RPMI8226 (cell line): ENCODE data around the gene FSTL4.

Experiments
- DNase-seq: peaks from one replicate; pipeline ENCODE4 v3.0.0-alpha.2; 2015

Gene FSTL4

DNA sequence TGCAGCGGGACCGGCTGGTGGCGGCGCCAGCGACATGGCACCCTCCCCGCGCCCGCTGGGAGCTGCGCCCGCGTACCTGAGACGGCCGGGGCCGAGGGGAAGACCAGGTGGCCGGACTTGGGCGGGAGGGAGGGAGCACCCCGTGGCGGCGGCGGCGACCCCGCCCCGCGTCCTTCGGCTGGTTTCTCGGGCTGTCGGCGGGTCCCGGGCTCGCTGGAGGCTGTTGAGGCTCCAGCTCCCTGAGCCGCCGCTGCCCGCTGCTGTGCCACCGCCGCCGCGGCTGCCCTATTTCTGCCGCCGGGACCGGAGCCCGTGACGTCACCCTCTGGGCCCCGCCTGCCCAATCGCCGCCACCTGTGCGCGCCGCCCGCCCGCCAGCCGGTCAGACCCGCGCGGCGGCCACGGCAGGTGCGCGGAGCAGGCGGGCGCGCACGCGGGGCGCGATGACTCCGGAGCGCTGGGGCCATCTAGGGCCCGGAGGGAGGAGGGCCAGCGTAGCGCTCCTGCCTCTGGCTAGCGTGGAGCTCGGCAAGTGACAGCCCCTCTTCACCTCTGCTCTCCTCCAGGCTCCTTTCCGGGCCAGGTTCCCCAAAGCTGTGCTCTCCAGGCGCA, at the start of gene FSTL4:
Gene FSTL4 (minus strand): TSS at position 293 of the 612 bp plus-strand sequence.
- peak; percentile 82 for DNase-seq

DNA sequence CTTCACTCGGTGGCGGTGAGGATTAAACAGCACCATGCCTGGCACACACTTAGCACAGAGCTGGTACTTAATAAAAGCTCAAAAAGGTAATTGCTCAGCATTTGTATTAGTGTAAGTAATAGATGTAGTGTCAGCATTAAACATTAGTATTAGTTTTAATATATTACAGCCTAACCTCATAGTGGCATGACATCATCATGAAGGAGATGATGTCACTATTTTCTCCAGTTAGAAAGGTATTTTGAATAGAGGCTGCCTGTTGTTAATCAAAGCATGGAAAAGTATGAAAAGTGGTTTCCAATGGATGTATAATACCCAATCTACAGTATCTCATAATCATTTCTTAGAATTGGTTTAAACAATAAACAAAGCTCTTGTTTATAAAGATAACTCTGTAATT, 49.0 kb upstream of the FSTL4 start:
- DNase-seq = no peak

DNA sequence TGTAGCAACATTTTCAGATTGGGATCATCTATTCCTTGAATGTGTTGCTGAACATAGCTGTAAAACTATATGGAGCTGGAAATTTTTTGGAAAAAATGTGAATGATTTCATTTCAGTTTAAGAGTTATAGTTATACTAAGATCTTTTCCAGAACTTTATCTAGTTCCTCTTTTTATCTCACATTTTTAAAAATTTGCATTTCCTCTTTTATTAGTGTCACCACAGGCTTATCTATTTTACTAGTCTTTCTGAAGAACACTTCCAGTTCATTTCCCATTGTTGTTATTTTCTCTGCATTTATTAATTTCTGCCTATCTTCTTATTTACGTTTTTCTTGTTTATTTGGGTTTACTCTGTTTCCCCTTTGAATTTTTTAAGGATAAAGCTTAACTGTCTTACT, 46.0 kb upstream of the FSTL4 start:
- no peak for DNase-seq

DNA sequence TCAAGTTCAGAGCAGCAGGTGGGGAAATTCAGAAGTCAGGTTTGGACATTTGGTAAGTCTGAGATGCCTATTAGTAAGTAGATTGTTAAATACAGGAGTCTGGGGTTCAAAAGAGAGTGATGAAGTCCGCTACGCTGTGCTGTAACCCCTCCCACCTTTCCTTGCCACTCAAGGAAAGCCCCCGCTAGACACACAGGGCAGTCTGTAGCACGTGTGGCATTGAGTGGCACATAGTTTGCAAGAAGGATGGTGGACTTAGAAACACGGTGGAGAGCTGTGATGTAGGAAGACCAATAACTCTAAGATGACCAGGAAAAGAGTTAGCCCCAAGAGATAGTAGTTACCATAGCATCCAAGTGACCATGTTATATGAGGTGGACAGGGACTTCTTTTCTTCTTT, 44.7 kb upstream of the FSTL4 start:
- DNase-seq = no peak

GRCh38 chr5:133655966-133656365, 43.6 kb upstream of the FSTL4 start:
- no peak for DNase-seq

- no peak for DNase-seq
These were observed 41.4 kb upstream of the FSTL4 start for GRCh38 chr5:133653760-133654049.

DNA sequence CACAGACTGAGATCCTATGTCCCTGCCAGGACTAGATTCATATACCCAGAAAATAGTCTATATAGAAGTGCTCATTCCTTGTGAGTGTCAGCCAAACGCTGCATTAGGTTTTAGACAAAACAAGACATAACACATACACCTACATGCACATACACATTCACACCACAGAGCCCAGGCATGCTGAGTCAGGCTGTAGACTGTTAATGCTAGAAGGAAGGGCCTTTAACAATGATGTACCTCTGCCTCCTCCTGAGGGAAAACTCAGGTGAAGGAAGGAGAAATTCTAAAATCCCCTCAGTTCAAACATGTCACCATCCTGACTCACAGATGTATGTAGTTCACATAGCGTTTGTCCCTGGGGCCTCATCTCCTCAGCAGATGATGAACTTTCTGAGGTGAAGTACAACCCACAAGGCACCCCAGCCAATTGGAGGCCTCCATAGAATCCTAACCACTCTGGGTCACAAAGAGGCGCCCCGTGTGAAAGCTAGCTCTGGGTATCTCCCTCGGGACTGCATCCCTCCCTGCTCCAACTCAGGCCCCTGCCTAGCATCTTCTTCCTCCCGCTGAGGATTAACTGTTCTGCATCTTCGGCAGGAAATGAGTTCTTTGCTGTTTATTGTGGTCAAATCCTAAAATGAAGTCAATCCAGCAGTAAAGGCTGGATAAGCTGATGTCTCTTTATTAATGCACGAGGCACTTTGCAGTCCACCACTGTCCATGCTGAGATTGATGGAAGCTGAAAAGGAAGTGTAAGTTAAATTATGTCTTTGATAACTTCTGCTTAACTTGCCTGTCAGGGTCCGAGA, 40.8 kb upstream of the FSTL4 start:
- DNase-seq = no peak

- no peak for DNase-seq
These were observed 31.9 kb upstream of the FSTL4 start for GRCh38 chr5:133644000-133644865.

- no peak for DNase-seq
These were observed 31.0 kb upstream of the FSTL4 start for GRCh38 chr5:133643365-133643764.

DNA sequence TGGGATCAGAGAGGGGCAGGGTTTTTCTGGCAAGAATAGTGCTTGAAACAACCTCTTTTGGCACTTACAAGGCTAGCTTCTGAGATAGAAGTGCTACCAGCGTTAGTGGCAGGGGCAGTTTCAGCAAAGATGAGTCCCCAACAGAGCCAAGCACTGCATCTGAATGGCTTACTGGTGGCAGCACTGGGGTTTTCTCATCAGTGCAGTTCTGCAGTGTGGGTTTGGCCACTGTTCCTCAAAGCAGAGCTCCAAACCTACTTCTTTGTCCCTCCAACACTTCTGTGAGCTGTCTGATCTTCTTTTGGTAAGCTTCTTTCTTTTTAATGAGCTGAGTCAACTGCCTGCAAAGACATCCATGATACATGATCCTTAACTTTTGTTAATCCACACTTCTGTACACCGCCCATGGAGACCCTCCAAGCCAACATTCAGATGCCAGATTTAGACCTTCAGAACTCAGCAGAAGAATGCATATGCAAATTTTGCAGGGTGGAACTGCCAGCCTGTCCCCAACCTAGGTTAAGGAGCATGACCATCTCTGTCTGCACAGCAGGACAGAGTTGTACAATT, 29.9 kb upstream of the FSTL4 start:
- no peak for DNase-seq

GRCh38 chr5:133641683-133642082, 29.3 kb upstream of the FSTL4 start:
- no peak for DNase-seq

- no peak for DNase-seq
These were observed 27.6 kb upstream of the FSTL4 start for GRCh38 chr5:133639850-133640528.

GRCh38 chr5:133638436-133638835, 26.1 kb upstream of the FSTL4 start:
- DNase-seq = no peak

- DNase-seq = no peak
These were observed 24.9 kb upstream of the FSTL4 start for GRCh38 chr5:133637206-133637605.

DNA sequence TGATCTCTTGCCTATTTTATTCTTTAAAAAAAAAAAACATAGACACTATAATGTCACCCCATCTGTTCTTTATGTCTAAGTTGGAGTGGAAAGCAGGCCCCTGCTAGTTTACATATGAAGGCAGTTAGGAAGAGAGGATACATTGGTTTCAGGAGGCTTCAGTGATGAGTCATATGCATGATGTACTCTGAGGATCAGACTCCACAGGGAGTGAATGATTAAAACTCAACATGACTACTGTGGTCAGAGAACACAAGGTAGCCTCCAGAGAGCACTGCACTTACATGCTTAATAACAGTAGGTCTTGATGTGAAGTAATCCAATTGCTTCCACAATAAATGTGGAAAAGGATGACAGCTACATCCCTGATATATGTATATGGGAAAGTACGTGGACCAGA, 22.7 kb upstream of the FSTL4 start:
- no peak for DNase-seq

DNA sequence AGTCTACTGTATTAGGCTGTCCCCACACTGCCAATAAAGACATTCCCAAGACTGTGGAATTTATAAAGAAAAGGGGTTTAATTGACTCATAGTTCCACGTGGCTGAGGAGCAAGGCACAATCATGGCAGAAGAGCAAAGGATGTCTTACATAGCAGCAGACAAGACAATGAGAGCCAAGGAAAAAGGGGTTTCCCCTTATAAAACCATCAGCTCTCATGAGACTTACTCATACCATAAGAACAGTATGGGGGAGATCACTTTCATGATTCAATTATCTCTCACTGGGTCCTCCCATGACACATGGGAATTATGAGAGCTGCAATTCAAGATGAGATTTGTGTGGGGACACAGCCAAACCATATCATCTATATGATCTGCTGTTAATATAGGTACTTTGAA, 14.8 kb upstream of the FSTL4 start:
- DNase-seq = no peak

- no peak for DNase-seq
These were observed 12.0 kb upstream of the FSTL4 start for GRCh38 chr5:133624316-133624715.

DNA sequence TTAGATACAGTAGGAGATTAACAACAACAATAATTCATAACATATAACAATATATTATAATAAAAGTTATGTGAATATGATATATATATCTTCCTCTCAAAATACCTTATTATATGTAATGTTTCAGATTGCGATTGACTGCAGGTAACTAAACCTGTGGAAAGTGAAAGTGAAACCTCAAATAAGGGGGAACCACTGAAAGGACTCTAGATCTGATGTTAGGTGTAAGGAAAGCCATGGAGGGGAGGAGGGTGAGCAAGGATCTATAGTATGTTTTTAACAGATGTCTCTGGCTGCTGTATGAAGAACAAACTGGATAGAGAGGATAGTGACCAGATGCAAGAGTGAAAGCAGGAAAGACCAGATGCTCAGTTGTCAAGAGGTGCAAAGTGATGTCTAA, 5.8 kb upstream of the FSTL4 start:
- DNase-seq = peak; percentile 36

DNA sequence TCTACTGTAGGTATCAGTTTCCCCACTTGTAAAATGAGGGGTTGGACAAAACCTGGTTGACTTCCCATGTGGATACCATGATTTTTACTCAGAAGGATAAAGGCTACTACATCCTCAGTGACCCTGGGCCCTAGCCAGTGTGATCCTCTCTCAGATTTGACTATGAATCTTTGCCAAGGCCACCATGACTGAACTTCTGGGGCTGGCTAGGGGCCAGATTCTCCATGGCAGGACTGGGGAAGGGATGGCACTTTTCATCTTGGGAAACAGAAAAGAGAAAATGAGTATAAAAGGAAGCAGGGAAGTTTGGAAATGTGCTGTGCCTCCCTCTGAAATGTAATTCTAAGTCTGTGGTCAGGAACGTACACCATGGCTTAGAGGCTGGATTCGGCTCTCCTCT, 1.4 kb upstream of the FSTL4 start:
- DNase-seq = no peak

DNA sequence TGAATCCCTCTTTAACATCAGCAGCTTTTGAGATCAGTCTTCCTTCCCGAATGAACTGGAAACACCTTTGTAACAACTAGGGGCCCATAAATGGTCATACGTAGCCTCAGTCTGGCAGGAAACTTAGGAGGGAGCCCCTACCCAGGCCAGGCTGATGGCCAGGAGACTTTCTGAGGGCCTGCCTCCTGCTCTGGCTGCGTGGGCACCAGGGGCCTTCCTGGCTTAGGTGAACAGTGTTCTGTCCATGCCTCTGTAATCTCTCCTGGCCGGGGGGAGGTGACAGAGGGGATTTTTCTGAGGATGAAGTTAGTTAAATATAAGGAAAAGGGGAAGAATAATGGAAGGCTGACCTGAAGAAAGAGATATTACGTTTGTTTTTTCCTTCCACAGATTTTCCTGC, 843 bp upstream of the FSTL4 start:
- no peak for DNase-seq

DNA sequence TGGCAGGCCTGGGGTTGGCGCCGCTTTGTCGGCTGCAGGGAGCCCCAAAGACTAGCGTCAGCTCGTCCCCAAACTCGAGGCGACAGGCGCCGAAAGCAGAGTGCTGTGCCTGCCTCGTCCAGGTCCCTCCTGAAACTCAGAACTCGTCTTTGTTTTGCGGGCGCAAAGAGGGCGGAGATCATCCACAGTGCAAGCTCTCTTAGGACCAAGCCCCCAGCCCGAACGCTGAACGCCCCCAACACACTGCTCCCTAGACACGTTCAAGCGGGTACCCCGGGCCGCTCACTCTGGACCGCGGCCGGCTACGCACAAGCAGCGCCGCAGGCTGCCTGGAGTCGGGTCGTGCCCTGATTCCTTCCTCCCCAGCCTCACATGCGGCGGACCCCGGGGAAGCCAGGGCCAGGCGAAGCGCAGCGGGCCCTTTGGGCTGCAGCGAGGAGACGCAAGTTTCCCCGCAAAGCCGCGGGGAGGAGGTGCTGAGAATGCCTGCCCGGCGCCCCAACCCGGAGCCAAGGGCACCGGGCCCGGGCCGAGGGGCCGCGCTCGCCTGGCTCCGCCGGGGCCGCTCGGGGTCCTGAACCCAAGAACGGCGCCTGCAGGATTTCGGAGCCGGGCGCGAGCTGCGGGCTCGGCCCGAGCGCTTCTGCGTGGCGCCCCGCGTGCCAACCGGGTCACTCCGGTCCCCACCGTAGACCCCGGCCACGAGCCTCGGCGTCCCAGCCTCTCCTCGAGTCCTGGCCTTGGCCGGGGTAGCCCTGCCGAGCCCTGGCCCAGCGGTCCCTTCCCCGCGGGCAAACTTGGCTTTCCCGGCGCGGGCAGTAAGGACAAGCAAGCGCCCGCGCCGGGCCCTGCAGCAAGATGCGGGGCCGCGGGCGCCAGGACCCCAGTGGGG, 738 bp downstream of the FSTL4 start:
- no peak for DNase-seq
